Common myeloid progenitor, CD34-positive (primary cell): ENCODE measurements around the gene MRPS23.

Source experiments
- CTCF ChIA-PET: fragments of 350-600 bp; sonication (Branson Sonifier 250); formaldehyde crosslinking; loops from one replicate; lab custom pipeline; 2021; ENCODE audit warnings: antibody characterized with exemption; lab: Charles Lee
- POLR2A ChIA-PET: fragments of 350-600 bp; sonication (Branson Sonifier 250); formaldehyde crosslinking; loops from one replicate; lab custom pipeline; 2021; ENCODE audit warnings: antibody characterized with exemption; lab: Charles Lee
- DNase-seq, 3 donors: peaks; one replicate each; pipeline versions ENCODE4 v3.0.0 to v3.0.0-alpha.2; 2013
- H3K27ac ChIP-seq, 2 experiments: 1 replicate in 1 of 2; 2 replicates in 1 of 2; pipeline ENCODE4 v1.7.0; 2013; ENCODE audit warnings: inconsistent platforms in 2 of 2, low read length in 2 of 2, mild to moderate bottlenecking in 2 of 2, low read depth in 1 of 2, moderate library complexity in 1 of 2; ENCODE audit not compliant: severe bottlenecking in 2 of 2, insufficient read depth in 1 of 2, poor library complexity in 1 of 2
- H3K27me3 ChIP-seq, 5 experiments: replicated peaks in 2 of 5; 1 replicate in 3 of 5; 2 replicates in 2 of 5; pipeline versions ENCODE4 v1.6.1 to v1.7.0; 2013; ENCODE audit warnings: low read length in 4 of 5, mild to moderate bottlenecking in 2 of 5, moderate library complexity in 2 of 5, inconsistent platforms in 1 of 5; ENCODE audit not compliant: insufficient read depth in 5 of 5, control insufficient read depth in 4 of 5
- H3K36me3 ChIP-seq, 4 experiments: 1 replicate in 2 of 4; 2 replicates in 2 of 4; pipeline versions ENCODE4 v1.6.1 to v1.7.0; 2013; ENCODE audit warnings: low read length in 3 of 4, control low read depth in 1 of 4, mild to moderate bottlenecking in 1 of 4; ENCODE audit not compliant: control insufficient read depth in 4 of 4, insufficient read depth in 4 of 4
- H3K4me1 ChIP-seq, 4 experiments: 1 replicate in 3 of 4; 2 replicates in 1 of 4; pipeline versions ENCODE4 v1.6.1 to v1.7.1; 2013; ENCODE audit warnings: low read length in 3 of 4, mild to moderate bottlenecking in 3 of 4, control low read depth in 1 of 4, inconsistent platforms in 1 of 4, moderate library complexity in 1 of 4; ENCODE audit not compliant: control insufficient read depth in 4 of 4, insufficient read depth in 4 of 4; ENCODE audit errors: control extremely low read depth in 1 of 4
- H3K4me3 ChIP-seq, 7 experiments: 1 replicate in 4 of 7; 2 replicates in 3 of 7; pipeline versions ENCODE4 v1.5.1 to v1.7.0; 2013; ENCODE audit warnings: mild to moderate bottlenecking in 7 of 7, low read length in 6 of 7, moderate library complexity in 6 of 7, inconsistent platforms in 2 of 7, low read depth in 2 of 7, control low read depth in 1 of 7; ENCODE audit not compliant: insufficient read depth in 4 of 7, control insufficient read depth in 1 of 7; ENCODE audit errors: extremely low read depth in 1 of 7
- H3K9me3 ChIP-seq, 5 experiments: 1 replicate in 4 of 5; 2 replicates in 1 of 5; pipeline versions ENCODE4 v1.6.1 to v1.7.1; 2013; ENCODE audit warnings: low read length in 4 of 5, mild to moderate bottlenecking in 2 of 5, inconsistent platforms in 1 of 5, low read depth in 1 of 5, moderate library complexity in 1 of 5; ENCODE audit not compliant: control insufficient read depth in 4 of 5, insufficient read depth in 2 of 5; ENCODE audit errors: control extremely low read depth in 1 of 5
- WGBS: methylation state at CpG from one replicate; pipeline ENCODE4 v1.1.5; 2013; ENCODE audit not compliant: insufficient coverage; 5-methylcytosine and 5-hydroxymethylcytosine counted together

Gene MRPS23

DNA sequence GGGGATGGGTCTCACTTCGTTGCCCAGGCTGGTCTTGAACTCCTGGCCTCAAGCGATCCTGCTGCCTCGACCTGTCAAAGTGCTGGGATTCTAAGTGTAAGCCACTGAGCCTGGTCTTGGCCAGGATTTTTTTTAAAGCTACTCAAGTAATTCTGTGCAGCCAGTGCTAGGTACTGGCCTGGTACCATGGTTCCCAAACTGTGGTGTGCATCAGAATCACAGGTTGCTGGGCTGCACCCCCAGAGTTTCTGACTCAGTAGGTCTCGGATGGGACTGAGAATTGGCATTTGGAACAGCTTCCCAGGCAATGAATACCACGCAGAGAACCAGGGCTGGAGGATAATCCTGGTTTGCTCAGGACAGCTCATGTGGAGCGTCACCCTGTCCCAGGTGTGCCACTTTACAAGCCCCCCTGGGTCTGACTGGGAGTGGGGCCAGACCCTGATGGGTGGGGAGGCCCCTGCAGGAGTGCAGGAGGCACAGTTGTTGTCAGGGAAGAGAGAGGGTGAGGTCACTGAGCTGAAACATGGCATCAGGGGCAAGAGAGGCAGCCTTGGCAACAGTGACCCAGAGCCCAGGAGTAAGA lies 10.7 kb upstream of the MRPS23 start:
- H3K4me3 ChIP-seq = peak overlapping the region in 3 of 7 experiments; percentile 27 to 78 (median 72)
- H3K27me3 ChIP-seq = peaks cover 0 to 8% (median 4%) of the 10 kb centered on the region in 5 experiments
- no peaks in the 10 kb centered on the region for H3K9me3 ChIP-seq
- H3K4me1 ChIP-seq = peaks cover 3 to 50% (median 37%) of the 10 kb centered on the region in 4 experiments
- ChIA-PET CTCF (interaction anchor here (0.8 to 21.3 kb wide), 22 partner anchors 9 to 257 kb away, joined by 3 to 443 read pairs (median 4); partner anchors contain the start of genes CUEDC1, MRPS23 and VEZF1), POLR2A (interaction anchor here (1.1 to 1.3 kb wide), 2 partner anchors 9 to 33 kb away, joined by 4 read pairs; no protein-coding TSS in a partner anchor)
- WGBS = 95% methylated on average over 5 of the region's 6 CpGs
- H3K27ac ChIP-seq = no peak overlapping the region
- no peak for DNase-seq
- H3K36me3 ChIP-seq = no peaks in the 10 kb centered on the region

- Histone ChIP-seq H3K36me3 (no peaks in the 10 kb centered on the region), H3K27ac (no peak overlapping the region), H3K27me3 (peaks cover 0 to 8% (median 4%) of the 10 kb centered on the region in 5 experiments), H3K4me1 (peaks cover 3 to 48% (median 33%) of the 10 kb centered on the region in 4 experiments), H3K9me3 (no peaks in the 10 kb centered on the region), H3K4me3 (no peak overlapping the region)
- ChIA-PET POLR2A (interaction anchor here (1.4 kb wide), 1 partner anchor 135 kb away, joined by 4 read pairs; no protein-coding TSS in a partner anchor), CTCF (interaction anchor here (0.8 to 21.3 kb wide), 22 partner anchors 9 to 258 kb away, joined by 3 to 443 read pairs (median 4); partner anchors contain the start of genes CUEDC1 and VEZF1)
- DNase-seq = no peak
- 88% methylated on average over 5 of the region's 13 CpGs for WGBS
These were observed 10.0 kb upstream of the MRPS23 start for GRCh38 chr17:57859601-57860413.

DNA sequence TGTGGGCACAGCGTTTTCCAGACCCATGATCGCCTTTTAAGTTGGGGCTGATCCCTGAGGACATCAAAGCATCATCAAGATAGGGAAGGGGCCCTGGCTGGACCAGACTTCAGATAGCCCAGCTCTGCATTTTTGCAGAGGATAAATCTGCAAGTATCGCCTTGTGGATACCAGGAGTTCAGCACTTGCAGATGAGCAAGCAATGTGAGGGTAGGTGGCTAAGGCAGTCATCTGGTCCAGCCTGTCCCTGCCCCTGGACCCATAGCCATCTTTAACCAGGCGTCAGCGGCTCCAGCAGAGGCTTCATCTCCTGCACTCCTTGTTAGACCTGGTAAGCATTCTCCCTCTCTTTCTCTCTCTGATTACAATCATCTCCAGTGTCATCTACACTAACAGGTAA lies 9.0 kb upstream of the MRPS23 start:
- POLR2A ChIA-PET = interaction anchor here (0.6 to 1.4 kb wide), 2 partner anchors 136 to 160 kb away, joined by 3 to 4 read pairs; no protein-coding TSS in a partner anchor

DNA sequence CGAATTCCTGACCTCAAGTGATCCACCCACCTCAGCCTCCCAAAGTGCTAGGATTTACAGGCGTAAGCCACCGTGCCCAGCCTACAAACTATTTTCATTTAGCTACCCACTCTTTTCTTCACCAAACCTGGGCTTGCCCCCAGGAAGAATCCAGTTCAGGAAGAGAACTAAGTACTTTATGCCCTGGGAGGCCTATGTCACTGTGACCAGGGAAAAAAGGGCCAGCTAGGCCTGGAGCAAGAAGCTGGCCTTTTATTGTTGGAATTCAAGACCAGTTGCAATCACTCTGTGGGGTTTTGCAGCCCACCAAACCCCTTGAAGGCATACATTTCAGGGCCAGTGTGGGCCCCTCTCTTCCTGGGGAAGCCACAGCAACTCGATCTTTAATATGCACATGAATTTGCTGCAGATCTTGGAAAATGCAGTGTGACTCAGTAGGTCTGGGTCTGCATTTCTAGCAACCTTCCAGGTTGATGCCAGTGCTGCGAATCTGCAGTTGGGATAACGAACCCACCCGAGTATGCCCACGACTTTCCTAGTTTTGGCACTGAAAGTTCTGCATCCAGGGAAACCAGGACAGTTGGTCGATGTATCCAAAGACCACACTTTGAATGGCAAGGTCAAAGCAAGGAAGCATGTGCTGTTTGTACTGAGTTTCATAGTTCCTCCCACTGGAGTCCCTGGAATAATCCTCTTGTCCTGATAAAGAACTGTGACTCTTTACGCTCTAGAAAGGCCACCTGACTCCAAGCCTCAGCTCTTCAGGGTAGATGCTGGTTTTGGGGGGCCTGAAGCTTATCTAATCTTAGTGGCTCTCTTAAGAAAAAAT lies 7.2 kb upstream of the MRPS23 start:
- peaks cover 0 to 2% (median 2%) of the 10 kb centered on the region in 5 experiments for H3K27me3 ChIP-seq
- no peak overlapping the region for H3K27ac ChIP-seq
- POLR2A ChIA-PET = interaction anchor here (0.6 kb wide), 1 partner anchor 119 kb away, joined by 3 read pairs; no protein-coding TSS in a partner anchor
- no peak for DNase-seq
- CTCF ChIA-PET = interaction anchor here (0.7 to 21.3 kb wide), 16 partner anchors 17 to 279 kb away, joined by 3 to 443 read pairs (median 8); partner anchors contain the start of genes CUEDC1 and VEZF1
- H3K4me3 ChIP-seq = no peak overlapping the region
- no peaks in the 10 kb centered on the region for H3K9me3 ChIP-seq
- H3K36me3 ChIP-seq = no peaks in the 10 kb centered on the region
- H3K4me1 ChIP-seq = peaks cover 3 to 54% (median 38%) of the 10 kb centered on the region in 4 experiments
- WGBS = 87% methylated on average over 10 of the region's 10 CpGs

More for the DNA sequence above, 9.0 kb upstream of the MRPS23 start:
- no peaks in the 10 kb centered on the region for H3K36me3 ChIP-seq
- no peak overlapping the region for H3K4me3 ChIP-seq
- H3K27me3 ChIP-seq = peaks cover 0 to 8% (median 4%) of the 10 kb centered on the region in 5 experiments
- no peak overlapping the region for H3K27ac ChIP-seq
- H3K4me1 ChIP-seq = peaks cover 3 to 48% (median 33%) of the 10 kb centered on the region in 4 experiments
- no peak for DNase-seq
- 97% methylated on average over 5 of the region's 5 CpGs for WGBS
- CTCF ChIA-PET = interaction anchor here (0.9 to 21.3 kb wide), 17 partner anchors 15 to 254 kb away, joined by 3 to 443 read pairs (median 6); partner anchors contain the start of genes CUEDC1 and VEZF1
- no peaks in the 10 kb centered on the region for H3K9me3 ChIP-seq

DNA sequence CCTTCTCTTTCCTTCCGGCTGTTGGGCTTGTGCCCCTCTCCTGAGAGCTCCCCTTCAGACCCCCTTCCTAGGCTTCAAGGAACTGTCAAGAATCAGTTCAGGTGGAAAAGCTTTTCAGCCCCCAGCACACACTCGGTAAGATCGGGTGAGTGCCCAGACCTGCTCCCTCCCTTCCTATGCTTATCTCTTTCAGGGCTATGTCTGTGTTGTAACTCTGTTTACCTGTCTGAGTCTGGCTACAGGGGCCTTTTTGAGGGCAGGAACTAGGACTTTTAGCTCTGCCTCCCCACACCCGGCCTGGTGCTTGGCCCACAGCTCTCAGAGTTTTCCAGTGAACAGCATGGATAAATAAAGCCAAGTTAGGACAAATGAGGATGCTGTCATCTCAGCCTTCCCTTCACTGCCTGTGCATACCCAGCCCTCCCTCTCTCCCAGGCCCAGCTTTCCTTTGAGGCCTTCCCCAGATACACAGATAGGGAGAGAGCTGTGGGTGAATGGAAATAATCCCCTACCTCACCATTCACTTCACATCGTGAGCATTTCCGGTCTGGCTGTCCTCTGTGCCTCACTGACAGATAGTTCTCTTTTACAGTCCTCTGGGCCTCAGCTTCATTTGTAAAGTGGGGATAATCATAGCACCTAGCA lies 5.7 kb upstream of the MRPS23 start:
- Histone ChIP-seq H3K27me3 (peaks cover 0 to 2% (median 0%) of the 10 kb centered on the region in 5 experiments), H3K36me3 (no peaks in the 10 kb centered on the region), H3K9me3 (no peaks in the 10 kb centered on the region), H3K27ac (no peak overlapping the region), H3K4me3 (no peak overlapping the region), H3K4me1 (peaks cover 7 to 54% (median 37%) of the 10 kb centered on the region in 4 experiments)
- no peak for DNase-seq
- WGBS = 86% methylated on average over 3 of the region's 6 CpGs
- ChIA-PET POLR2A (interaction anchor here (0.6 to 0.7 kb wide), 3 partner anchors 13 to 413 kb away, joined by 3 to 5 read pairs (median 3); no protein-coding TSS in a partner anchor), CTCF (interaction anchor here (0.6 to 21.3 kb wide), 16 partner anchors 18 to 317 kb away, joined by 3 to 443 read pairs (median 4); partner anchors contain the start of genes SRSF1 and VEZF1)

DNA sequence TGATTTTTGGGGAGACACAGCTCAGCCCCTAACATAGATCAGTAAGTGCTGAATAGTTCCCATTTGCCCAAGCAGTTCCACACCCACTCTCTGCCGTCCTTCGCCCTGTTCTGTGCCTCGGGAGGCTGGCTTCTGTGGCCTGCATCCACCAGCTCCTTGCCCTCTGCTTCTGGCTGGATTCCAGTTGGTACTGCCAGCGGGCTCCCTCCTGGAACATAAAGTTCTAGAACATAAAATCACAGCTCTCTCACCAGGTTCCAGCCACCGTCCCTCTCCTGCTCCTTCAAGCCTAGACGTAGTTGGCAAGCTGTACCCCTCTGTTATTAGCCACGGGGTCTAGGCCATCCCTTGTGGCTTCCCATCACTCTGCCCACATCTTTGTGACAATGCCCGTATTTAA lies 3.9 kb upstream of the MRPS23 start:
- H3K4me3 ChIP-seq = no peak overlapping the region
- 94% methylated on average over 8 of the region's 8 CpGs for WGBS
- no peaks in the 10 kb centered on the region for H3K36me3 ChIP-seq
- peaks cover 12 to 58% (median 41%) of the 10 kb centered on the region in 4 experiments for H3K4me1 ChIP-seq
- POLR2A ChIA-PET = interaction anchor here (0.6 kb wide), 1 partner anchor 33 kb away, joined by 3 read pairs; no protein-coding TSS in a partner anchor
- no peaks in the 10 kb centered on the region for H3K9me3 ChIP-seq
- no peak for DNase-seq
- H3K27me3 ChIP-seq = peaks cover 0 to 2% (median 0%) of the 10 kb centered on the region in 5 experiments
- CTCF ChIA-PET = interaction anchor here (0.9 to 21.3 kb wide), 7 partner anchors 9 to 142 kb away, joined by 3 to 443 read pairs (median 3); partner anchors contain the start of gene VEZF1
- no peak overlapping the region for H3K27ac ChIP-seq
